Calu3 (cell line): ENCODE measurements around the gene BTF3. TPM values are rescaled to one million over a fixed set of nuclear protein-coding genes. Genes with fewer than 3 reads are reported as not detected.

Experiments
- BruUV-seq: library from RNA; stranded (reverse); fragments of 400-500 nt; replicated peaks from 2 replicates; lab custom pipeline; 2021; lab: Mats Ljungman, UMichigan
- CTCF ChIA-PET: fragments of 300-600 bp; sonication (Branson Sonifier 250); formaldehyde crosslinking; loops from one replicate; lab custom pipeline; 2022; ENCODE audit warnings: antibody characterized with exemption; lab: Charles Lee
- DNase-seq: peaks from one replicate; pipeline ENCODE4 v3.0.0; 2022
- H3K27ac Mint-ChIP-seq: one replicate; pipeline ENCODE4 v1.8.0; 2022; ENCODE audit warnings: mixed read lengths; ENCODE audit not compliant: unreplicated experiment
- H3K27me3 Mint-ChIP-seq: one replicate; pipeline ENCODE4 v1.8.0; 2022; ENCODE audit warnings: mixed read lengths; ENCODE audit not compliant: unreplicated experiment
- H3K36me3 Mint-ChIP-seq: one replicate; pipeline ENCODE4 v1.8.0; 2022; ENCODE audit warnings: mild to moderate bottlenecking, moderate library complexity, mixed read lengths; ENCODE audit not compliant: insufficient read depth, unreplicated experiment
- H3K4me1 Mint-ChIP-seq: one replicate; pipeline ENCODE4 v1.8.0; 2022; ENCODE audit warnings: mild to moderate bottlenecking, low read depth, mixed read lengths; ENCODE audit not compliant: unreplicated experiment
- H3K4me3 Mint-ChIP-seq: one replicate; pipeline ENCODE4 v1.8.0; 2022; ENCODE audit warnings: mild to moderate bottlenecking, low read depth, moderate library complexity, mixed read lengths; ENCODE audit not compliant: unreplicated experiment
- H3K9me3 Mint-ChIP-seq: one replicate; pipeline ENCODE4 v1.8.0; 2022; ENCODE audit warnings: low read depth, mixed read lengths; ENCODE audit not compliant: unreplicated experiment
- CTCF ChIP-seq: fragments of 200-600 bp; IDR thresholded peaks from one replicate; pipeline ENCODE4 v1.8.0; 2022; ENCODE audit warnings: antibody characterized with exemption; ENCODE audit not compliant: unreplicated experiment
- intact Hi-C: fragments of 100-400 bp; cut with micrococcal nuclease; formaldehyde crosslinking; loops from one replicate; pipeline ENCODE4 v1.10.0; 2022; ENCODE audit not compliant: unreplicated experiment
- total RNA-seq: library from RNA; stranded (reverse); gene quantifications from 2 replicates; pipeline ENCODE4 v1.2.3, GENCODE V29; 2022

Gene BTF3
- total RNA-seq, 1 experiment from 2014 or later, result 872 TPM

DNA sequence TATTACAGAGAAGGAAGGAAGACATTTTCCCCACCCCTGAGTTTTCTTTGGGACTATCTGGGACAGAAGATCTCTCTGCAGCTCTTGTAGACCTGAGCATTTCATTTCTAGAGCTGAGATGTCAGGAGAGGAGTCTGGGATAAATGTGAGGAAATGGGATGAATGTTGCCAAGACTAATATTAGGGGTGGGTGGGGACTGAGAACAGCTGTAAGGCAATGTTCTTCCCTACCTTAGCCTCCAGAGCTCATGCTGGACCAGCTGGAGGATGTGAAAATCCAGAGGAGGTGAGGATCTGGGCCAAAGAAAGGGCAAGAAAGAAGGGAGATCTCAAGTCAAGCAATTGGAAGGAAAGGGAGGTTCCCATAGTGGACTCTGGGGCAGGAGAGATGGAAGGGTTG is 26.6 kb upstream of the BTF3 start:
- H3K4me3 Mint-ChIP-seq, result no peak overlapping the region
- no TSS peak for BruUV-seq
- peaks cover under 1% of the 10 kb centered on the region for H3K27me3 Mint-ChIP-seq
- TF ChIP-seq CTCF, result no peak
- no peaks in the 10 kb centered on the region for H3K4me1 Mint-ChIP-seq
- intact Hi-C loops, result no loop called here
- no peak overlapping the region for H3K27ac Mint-ChIP-seq
- H3K36me3 Mint-ChIP-seq, result no peaks in the 10 kb centered on the region
- H3K9me3 Mint-ChIP-seq, result no peaks in the 10 kb centered on the region
- CTCF ChIA-PET, result no interaction called here
- DNase-seq, result no peak

DNA sequence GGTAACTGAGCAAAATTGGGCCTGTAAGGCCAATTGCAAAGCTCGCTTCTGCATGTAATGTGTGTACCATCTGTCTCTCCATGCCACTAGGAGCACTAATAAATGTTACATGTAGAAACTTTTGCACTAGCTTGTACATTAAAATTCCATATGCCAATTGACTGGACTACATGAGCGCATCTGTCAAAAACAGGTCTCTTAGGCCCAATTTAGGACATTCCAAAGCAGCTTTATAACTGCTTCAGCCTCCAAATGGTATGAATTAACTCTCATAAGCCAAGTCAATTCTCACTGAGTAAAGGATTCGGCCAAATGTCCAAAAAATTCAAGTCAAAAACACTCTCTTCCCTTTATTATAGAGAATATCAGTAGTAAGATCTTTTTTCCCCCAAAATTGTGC is 26.1 kb upstream of the BTF3 start:
- no peak for TF ChIP-seq CTCF
- no TSS peak for BruUV-seq

GRCh38 chr5:73480500-73480899 is 17.7 kb upstream of the BTF3 start:
- BruUV-seq, result no TSS peak
- Mint-ChIP-seq H3K27me3 (peaks cover 14% of the 10 kb centered on the region), H3K9me3 (no peaks in the 10 kb centered on the region), H3K4me3 (no peak overlapping the region), H3K4me1 (no peaks in the 10 kb centered on the region), H3K36me3 (no peaks in the 10 kb centered on the region), H3K27ac (no peak overlapping the region)
- CTCF ChIA-PET, result interaction anchor here (0.5 kb wide), 1 partner anchor 1188 kb away, joined by 3 read pairs; no protein-coding TSS in a partner anchor
- DNase-seq, result no peak
- intact Hi-C loops, result no loop called here
- TF ChIP-seq CTCF, result no peak

More for the DNA sequence above, 26.1 kb upstream of the BTF3 start:
- H3K27ac Mint-ChIP-seq, result no peak overlapping the region
- H3K9me3 Mint-ChIP-seq, result no peaks in the 10 kb centered on the region
- DNase-seq, result no peak
- H3K4me1 Mint-ChIP-seq, result no peaks in the 10 kb centered on the region
- no peaks in the 10 kb centered on the region for H3K27me3 Mint-ChIP-seq
- intact Hi-C loops, result no loop called here
- H3K36me3 Mint-ChIP-seq, result no peaks in the 10 kb centered on the region
- CTCF ChIA-PET, result no interaction called here
- no peak overlapping the region for H3K4me3 Mint-ChIP-seq

DNA sequence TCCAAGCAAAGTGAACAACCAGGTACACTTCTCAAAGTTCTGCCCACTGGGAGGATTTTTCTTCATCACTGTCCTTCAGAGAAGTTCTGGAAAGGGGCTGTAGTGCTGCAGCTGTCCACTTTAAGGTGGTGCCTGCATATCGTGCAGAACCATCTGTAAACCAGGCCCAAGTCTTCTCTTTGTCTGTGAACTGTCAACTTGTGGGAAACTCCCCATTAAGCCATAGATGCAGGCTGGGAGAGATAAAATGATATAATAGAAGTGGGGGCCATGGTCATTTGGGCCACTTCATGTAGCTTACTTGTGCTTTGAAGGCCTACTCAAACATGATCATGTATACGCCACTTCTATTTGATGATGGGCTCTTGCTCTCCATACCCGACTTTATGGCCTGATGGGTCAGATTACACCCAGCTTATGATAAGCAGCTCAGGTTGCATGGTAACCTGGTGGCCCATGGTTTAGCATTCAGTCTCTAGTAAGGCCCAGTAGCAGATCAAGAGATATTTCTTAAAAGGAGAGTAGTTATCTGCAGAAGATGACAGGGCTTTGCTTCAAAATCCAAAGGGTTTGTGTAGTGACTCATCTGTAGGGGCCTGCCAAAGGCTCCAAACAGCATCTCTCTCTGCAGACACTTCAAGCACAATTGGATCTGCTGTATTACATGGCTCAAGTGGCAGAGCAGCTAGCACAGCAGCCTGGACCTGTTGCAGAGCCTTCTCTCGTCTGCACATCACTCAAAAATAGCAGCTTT is 15.7 kb upstream of the BTF3 start:
- CTCF ChIA-PET, result no interaction called here
- DNase-seq, result no peak
- intact Hi-C loops, result no loop called here
- no peak for TF ChIP-seq CTCF
- Mint-ChIP-seq H3K4me3 (no peak overlapping the region), H3K27me3 (peaks cover 14% of the 10 kb centered on the region), H3K36me3 (no peaks in the 10 kb centered on the region), H3K4me1 (no peaks in the 10 kb centered on the region), H3K9me3 (no peaks in the 10 kb centered on the region), H3K27ac (no peak overlapping the region)
- no TSS peak for BruUV-seq
